ENCODE measurements around the gene RAB31.
"Not testable (repeated sequence)": the region's sequence is repeated elsewhere in the genome, so short reads cannot be mapped to it uniquely, and the experiment has no call there.

The RAB31 gene

DNA sequence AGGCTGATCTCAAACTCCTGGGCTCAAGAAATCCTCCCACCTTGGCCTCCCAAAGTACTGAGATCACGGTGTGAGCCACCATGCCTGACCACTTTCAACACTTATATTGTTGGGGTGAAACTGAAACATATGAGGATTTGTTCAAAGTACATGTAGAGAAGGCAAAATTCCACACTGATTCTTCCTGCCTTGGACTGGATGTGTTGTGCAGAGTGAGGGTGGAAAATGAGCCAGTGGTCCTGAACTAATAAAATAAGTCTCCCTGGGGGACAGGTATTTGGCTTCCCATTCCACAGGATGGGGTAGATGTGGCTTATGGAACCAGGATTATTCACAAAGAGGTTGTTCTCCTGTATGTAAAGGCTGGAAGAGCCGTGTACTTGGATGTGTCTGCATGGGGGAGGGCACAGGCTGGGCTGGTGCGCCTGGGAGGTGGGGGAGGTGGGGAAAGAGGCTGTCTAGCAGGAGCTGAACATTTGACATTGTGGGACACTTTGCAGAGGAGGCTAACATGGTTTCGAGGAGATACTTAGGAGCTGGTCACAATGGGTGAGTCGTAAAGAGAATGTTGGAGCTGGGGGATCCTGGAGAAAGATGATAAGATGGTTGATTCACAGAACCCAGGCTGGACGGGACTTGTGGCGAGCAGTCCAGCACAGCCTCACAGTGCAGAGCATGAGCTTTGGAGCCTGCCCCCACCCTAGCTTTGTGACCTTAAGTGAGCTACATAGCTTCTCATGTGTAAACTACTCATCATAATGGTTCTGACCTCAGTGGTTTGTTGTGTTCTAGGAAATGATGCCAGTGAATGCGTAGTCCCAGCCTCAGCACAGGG lies 177.3 kb downstream of the RAB31 start, which contains the start of gene TXNDC2:
Gene TXNDC2 (plus strand): TSS at position 804 of the 835 bp plus-strand sequence. CDS start 708 bp downstream, outside the sequence.
- no peak for DNase-seq (ENCODE audit: low read depth in 2 of 2)

DNA sequence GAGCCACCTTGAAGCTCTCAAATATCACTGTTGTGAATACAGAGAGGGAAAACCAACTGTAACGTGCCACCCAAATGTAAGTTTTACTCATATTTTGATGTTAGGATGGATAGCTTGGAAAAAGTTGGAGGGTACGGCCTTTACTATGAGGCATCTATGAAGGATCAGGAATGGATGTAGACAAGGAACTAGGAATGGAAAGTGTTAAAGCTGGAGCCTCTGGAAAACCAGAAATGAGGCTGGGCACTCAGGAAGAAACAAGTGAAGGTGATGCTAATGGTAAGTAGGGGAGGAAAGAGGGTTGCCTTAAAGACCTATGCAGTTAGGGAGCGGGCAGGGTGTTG lies 177.9 kb downstream of the RAB31 start:
- DNase-seq (ENCODE audit: low read depth in 2 of 2), result no peak

DNA sequence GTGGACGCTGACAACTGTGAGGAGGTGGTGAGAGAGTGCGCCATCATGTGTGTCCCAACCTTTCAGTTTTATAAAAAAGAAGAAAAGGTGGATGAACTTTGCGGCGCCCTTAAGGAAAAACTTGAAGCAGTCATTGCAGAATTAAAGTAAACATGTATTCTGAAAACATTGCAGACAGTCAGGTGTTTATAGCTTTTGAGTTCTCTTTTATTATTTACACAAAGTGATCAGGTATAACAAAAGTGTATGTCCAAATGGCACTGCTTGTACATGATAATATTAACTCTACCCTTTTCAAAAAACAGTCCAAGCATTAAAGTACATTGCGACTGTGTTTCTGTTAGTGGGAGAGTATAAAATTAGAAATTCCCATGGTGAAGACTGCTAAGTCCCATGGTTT lies 179.9 kb downstream of the RAB31 start:
- DNase-seq (ENCODE audit: low read depth in 2 of 2), result no peak

DNA sequence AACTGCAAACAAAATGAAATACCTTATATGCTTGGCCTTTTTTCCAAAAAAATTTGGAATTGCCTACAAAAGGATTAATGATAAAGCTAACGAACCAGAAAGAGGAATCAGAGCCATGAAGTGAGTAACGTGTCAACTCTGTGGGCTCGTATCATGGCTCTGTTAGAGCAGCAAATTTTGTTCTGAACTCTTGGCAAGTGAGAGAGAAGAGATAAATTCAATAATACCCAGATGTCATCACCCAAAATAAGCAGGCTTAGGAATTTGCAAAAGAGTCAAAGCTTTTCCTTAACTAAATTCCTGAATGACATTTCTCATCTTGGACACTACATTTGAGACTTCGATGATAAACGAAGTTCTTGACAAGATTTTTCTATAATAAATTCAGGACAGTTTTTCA lies 182.1 kb downstream of the RAB31 start:
- no peak for DNase-seq (ENCODE audit: low read depth in 2 of 2)

DNA sequence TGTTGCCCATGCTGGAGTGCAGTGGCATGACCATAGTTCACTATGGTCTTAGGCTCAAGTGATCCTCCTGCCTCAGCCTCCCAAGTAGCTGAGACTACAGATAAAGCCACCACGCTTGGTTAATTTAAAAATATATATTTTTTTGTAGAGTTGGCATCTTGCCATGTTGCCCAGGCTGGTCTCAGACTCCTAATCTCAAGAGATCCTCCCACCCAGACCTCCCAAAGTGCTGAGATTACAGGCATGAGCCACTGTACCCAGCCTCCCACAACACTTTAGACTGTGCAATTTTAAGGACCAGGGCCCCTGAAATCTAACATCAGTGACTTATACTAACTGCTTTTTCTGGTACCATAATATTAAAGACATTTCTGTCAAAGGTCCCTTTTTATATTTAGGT lies 182.9 kb downstream of the RAB31 start:
- DNase-seq (ENCODE audit: low read depth in 2 of 2), result no peak

DNA sequence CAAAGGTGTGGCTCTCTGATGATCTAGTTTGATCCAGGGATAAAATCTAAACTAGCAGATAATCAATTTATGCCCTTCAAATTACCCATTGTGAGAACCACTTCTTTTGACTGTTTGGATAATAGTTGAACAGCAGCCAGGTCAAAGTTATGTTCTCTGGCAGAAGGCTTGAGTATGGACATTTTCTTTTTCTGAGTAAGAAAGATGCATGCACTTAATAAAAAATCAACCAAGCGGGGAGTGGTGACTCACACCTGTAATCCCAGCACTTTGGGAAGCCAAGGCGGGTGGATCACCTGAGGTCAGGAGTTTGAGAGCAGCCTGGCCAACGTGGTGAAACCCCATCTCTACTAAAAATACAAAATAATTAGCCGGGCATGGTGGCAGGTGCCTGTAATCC lies 183.4 kb downstream of the RAB31 start:
- not testable (repeated sequence) for DNase-seq (ENCODE audit: low read depth in 2 of 2)

DNA sequence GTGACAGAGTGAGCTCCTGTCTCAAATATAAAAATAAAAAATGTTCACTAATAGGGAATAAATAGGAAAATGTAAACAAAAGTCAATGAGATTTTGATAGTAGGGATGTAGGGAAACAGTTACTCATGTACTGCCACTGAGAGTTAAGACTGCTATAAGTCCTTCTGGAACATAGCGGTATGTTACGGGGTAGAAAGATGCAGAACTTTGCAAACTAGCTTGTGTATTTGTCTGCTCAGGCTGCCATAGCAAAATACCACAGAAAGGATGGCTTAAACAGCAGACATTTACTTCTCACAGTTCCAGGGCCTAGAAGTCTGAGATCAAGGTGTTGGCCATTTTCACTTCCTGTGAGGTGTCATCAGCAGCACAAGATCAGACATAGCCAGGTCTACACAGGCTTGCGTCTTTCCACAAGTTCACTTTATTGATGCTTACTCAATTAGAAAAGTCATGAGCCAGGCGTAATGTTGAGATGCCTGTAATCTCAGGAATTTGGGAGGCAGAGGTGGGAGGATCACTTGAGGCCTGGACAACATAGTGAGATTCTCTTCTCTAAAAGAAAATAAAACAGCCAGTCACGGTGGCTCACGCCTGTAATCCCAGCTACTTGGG lies 186.5 kb downstream of the RAB31 start:
- DNase-seq (ENCODE audit: low read depth in 2 of 2), result no peak

DNA sequence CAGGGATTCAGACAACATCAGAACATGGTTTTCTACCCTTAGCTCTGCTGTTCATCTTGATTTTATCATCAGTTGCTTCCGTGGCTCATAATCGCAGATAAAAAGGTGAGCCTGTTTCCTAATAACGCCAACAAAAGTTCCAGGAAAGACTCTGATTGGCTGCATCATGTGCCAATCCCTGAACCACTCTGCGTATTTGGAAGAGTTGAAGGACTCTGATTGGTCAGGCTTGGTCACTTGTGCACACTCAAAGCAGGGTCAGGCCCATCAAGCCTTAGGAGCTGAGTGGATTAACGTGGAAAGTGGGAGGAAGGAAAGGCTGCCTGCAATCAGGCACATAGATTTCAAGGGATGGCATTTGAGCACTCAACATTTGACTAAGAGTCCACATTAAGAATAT lies 189.0 kb downstream of the RAB31 start:
- no peak for DNase-seq (ENCODE audit: low read depth in 2 of 2)

DNA sequence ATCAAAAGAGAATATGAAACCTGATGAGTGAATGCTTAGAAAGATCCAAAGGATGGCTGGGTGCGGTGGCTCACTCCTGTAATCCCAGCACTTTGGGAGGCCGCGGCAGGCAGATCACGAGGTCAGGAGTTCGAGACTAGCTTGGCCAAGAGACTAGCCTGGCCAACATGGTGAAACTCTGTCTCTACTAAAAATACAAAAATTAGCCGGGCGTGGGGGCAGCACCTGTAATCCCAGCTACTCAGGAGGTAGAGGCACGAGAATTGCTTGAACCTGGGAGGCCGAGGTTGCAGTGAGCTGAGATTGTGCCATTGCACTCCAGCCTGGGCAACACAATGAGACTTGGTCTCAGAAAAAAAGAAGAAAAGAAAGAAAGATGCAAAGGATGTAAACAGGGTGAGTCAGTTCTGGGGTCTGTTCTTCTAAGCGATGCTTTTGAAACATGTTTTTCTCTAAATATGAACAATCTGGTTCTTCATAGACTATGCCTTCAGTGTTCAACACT lies 189.7 kb downstream of the RAB31 start:
- not testable (repeated sequence) for DNase-seq (ENCODE audit: low read depth in 2 of 2)

DNA sequence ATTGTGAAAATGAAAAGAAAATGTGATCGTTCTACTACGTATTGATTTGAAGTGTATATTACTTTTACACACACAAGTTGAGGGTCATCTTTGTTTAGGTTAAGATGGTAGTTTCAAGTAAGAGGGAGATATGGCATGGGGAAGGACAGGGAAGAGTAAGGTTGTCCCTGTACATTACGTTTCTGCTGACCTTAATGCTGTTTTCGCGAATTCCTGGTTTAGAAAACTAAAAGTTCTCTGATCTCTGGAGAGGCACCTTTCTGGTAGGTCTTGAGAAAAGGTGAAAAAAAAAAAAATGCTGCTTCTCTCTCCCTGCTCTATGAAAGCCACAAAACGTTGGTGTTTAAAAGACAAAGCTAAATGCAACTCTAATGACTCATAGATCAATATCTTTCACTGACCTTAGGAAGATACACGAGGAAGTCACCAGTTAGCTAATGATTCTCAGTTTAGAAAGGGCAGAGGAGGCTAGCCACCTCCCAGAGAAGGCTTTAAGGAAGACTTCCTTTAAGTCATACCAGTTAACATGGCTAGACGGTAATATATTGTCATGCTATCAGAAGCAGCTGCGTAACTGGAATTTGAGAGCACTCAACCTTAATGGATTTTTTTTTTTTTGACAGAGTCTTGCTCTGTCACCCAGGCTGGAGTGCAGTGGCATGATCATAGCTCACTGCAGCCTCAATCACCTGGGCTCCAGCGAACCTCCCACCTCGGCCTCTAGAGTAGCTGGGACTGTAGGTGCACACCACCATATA lies 190.9 kb downstream of the RAB31 start:
- DNase-seq (ENCODE audit: low read depth in 2 of 2), result no peak

DNA sequence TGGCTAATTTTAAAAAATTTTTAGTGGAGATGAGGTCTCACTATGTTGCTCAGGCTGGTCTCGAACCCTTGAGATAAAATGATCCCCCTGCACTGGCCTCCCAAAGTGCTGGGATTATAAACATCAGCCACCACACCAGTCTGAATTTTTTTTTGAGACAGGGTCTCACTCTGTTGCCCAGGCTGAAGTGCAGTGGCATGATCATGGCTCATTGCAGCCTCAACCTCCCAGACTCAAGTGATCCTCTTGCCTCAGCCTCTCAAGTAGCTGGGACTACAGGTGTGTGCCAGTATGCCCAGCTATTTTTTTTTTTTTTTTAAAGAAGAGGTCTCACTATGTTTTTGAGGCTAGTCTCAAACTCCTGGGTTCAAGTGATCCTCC lies 191.4 kb downstream of the RAB31 start:
- not testable (repeated sequence) for DNase-seq (ENCODE audit: low read depth in 2 of 2)

DNA sequence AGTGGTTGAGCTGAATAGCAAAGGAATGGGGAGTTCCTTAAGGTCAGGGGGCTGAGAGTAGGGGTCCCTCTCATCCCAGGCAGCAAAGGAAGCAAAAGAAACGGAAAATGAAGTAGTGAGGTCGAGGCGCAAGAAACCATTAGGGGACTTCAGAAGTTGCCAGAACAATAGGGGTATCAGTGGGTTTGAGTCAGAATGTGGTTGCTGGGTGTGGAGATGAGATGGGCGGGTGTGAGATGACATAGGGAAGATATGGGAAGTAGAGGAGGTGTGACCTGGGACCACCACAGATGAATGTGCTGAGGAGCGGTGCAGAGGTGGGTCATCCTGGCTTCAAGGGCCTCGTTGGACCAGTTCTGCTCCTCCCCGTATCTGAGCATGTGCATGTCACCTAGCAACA lies 192.6 kb downstream of the RAB31 start:
- no peak for DNase-seq (ENCODE audit: low read depth in 2 of 2)

DNA sequence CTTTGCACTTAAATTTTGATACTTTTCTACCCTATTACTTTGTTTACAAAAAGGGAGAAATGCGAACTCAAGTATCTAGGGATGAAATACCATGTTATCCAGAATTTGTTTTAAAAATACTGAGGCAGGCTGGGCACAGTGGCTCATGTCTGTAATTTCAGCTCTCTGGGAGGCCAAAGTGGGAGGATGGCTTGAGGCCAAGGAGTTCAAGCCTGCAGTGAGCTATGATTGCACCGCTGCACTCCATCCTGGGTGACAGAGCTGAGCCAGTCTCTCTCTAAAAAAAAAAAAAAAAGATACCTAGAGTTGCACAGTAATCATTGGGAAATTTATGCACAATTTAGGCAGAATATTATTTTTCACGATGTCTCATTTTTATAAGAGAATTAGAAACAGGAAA lies 193.3 kb downstream of the RAB31 start:
- DNase-seq (ENCODE audit: low read depth in 2 of 2), result no peak

DNA sequence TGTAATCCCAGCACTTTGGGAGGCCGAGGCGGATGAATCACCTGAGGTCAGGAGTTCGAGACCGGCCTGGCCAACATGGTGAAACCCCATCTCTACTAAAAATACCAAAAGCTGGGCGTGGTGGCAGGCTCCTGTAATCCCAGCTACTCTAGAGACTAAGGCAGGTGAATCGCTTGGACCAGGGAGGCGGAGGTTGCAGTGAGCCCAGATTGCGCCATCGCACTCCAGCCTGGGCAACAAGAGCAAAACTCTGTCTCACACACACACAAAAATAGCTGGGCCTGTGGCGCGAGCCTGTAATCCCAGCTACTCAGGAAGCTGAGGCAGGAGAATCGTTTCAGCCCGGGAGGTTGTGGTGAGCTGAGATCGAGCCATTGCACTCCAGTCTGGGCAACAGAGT lies 194.2 kb downstream of the RAB31 start:
- not testable (repeated sequence) for DNase-seq (ENCODE audit: low read depth in 2 of 2)

DNA sequence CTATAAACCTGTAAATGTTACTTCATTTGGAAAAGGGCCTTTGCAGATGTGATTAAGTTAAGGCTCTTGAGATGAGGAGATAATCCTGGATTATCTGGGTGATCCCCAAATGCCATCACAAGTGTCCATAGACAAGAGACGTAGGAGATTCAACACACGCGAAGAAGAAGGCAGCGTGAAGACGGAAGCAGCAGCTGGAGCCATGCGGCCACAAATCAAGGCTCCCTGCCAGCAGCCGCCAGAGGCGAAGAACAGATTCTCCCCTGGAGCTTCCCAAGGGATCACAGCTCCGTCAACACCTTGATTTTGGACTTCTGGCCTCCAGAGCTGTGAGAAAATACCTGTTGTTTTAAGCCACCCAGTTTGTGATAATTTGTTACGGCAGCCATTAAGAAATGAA lies 194.7 kb downstream of the RAB31 start:
- no peak for DNase-seq (ENCODE audit: low read depth in 2 of 2)

DNA sequence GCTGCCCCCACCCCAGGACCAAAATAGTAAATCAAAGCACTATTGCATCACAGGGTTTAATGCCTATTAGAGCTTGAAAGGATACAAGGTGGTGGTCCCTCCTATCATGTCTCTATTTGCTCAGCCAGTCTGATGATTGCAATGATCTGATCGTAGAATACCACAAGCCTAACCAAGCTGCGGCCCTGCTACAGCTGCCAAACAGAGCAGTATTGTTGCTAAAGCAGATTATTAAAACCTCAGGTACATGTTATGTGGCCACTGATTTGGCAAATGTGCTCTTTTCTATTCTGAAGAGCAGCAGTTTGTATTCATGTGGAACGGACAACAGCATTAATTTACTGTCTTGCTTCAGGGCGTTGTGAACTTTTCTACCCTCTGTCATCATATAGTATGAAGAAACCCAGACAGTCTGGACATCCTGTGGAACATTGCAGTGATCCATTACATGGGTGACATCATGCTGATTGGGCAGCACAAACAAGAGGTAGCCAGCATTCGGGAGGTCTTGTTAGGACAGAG lies 197.4 kb downstream of the RAB31 start:
- DNase-seq (ENCODE audit: low read depth in 2 of 2), result no peak

DNA sequence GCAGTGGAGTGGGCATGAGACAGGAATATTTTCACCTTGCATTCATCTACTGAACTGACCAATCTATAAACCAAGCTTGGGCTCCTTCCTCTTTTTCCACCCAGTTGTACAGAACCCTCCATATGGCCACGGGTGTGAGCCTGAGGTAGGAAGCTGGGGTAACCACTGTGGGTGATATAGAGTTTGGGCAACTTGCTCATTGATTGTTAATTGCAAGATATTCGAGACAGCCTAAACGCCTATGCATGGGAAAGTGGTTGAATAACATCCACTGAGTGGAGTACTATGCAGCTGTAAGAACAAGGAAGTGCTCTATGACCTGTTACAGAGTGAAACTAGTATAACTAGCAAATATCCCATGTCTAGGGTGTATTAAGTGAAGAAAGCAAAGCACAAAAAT lies 198.4 kb downstream of the RAB31 start:
- DNase-seq (ENCODE audit: low read depth in 2 of 2), result no peak

DNA sequence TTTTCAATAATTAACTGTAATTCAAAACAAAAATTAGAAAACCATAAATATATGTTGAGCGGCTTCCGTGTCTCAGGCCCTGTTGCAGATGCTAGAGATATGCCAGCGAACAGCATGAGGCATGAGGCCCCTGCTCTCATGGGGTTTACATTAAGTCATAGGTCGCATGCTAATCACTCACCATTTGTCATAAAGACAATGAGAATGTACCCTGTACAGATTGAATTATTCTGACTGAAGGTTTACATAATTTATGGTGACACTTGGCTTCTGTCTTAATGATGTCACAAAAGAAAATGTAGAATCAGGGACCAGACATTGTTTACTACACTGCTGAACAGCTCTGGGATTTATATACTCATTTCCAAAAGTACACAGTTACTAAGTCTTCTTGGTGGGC lies 199.8 kb downstream of the RAB31 start:
- no peak for DNase-seq (ENCODE audit: low read depth in 2 of 2)

DNA sequence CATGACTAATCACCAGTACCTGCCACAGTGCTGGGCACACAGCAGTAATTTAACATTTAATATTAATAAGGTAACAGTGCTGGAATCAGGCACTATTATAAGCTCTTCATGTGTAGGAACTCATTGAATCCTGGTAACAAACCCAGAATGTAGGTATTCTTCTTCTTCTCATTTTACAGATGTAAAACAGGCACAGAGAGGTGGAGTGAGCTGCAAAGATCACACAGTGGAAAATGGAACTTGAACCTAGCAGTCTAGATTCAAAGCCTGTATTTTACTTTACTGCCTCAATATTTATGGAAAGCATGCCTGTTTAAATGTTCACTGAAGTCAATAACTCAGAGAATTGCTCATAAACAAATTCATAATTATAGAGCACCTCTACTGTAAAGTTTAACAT lies 202.0 kb downstream of the RAB31 start:
- no peak for DNase-seq (ENCODE audit: low read depth in 2 of 2)

DNA sequence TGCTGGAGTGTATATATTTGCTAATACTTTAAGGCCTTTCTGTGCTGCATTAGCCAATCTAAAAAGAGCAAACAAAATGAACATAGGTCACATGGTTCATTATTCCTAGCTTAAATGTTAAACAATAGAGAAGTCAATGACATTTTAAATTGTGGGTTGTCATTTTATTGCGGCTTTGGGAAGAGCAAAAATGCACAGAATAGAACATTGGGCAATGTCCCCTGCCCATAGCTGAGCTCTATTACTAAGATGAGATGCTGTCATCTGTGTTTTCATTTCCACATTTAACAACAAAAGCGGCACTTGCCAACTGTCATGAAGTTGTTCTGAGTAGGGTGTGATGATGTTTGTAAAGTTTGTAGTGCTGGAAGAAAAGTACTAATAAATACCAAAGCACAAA lies 202.6 kb downstream of the RAB31 start:
- no peak for DNase-seq (ENCODE audit: low read depth in 2 of 2)

DNA sequence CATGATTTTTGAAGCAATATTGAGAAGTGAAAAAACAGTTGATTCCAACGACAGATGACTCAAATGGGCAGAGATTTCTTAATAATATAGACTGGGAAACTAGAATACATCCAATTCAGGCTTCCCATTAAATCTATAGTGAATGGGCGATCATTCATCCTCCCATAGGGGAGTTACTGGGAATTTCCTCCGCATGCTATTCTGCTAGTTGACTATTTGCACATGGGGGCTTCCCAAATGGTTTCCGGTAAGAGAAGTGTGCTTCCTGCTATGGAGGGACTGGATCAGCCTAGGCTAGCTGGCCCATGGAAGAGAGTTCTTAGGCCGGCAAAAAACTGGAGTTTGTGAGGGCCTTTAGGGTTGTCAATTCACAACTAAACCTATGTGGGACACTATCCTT lies 203.1 kb downstream of the RAB31 start:
- DNase-seq (ENCODE audit: low read depth in 2 of 2), result no peak

All from activated CD8-positive, alpha-beta memory T cell treated with anti-CD3 and anti-CD28 coated beads for 4 hours (primary cell).